Brain microvascular endothelial cell (primary cell): ENCODE measurements around the gene UNC5B.

Experiments used
- DNase-seq: peaks from one replicate; pipeline ENCODE4 v3.0.0-alpha.2; 2020
- H3K27ac ChIP-seq: fragments of 250-450 bp; sonication (Bioruptor Pico); 2 replicates; pipeline ENCODE4 v1.5.1; 2020; ENCODE audit warnings: mild to moderate bottlenecking, moderate library complexity
- H3K27me3 ChIP-seq: fragments of 250-450 bp; sonication (Bioruptor Pico); replicated peaks from 2 replicates; pipeline ENCODE4 v1.5.1; 2020; ENCODE audit warnings: mild to moderate bottlenecking
- H3K36me3 ChIP-seq: fragments of 250-450 bp; sonication (Bioruptor Pico); replicated peaks from 2 replicates; pipeline ENCODE4 v1.5.1; 2020; ENCODE audit warnings: mild to moderate bottlenecking
- H3K4me3 ChIP-seq: 2 replicates; pipeline ENCODE4 v1.5.1; 2011; ENCODE audit warnings: low read depth, mild to moderate bottlenecking, control low read depth, low read length, moderate library complexity
- CTCF ChIP-seq: IDR thresholded peaks from 2 replicates; pipeline ENCODE4 v1.5.1; 2011; ENCODE audit warnings: low read depth, mild to moderate bottlenecking, moderate library complexity, low read length, control low read depth, inconsistent platforms; ENCODE audit errors: missing control alignments
- in situ Hi-C: cut with HindIII; loops from 2 replicates; pipeline ENCODE4 v1.10.0; 2017; ENCODE audit warnings: low sequenced_read_pairs, low pct_ligation_motif_present

Gene UNC5B

GRCh38 chr10:71336632-71337031 lies 124.3 kb downstream of the UNC5B start:
- no peak for TF ChIP-seq CTCF
- Histone ChIP-seq H3K4me3 (no peak overlapping the region), H3K27ac (no peak overlapping the region), H3K27me3 (no peaks in the 10 kb centered on the region), H3K36me3 (no peaks in the 10 kb centered on the region)
- no peak for DNase-seq
- in situ Hi-C loops: no loop called here

GRCh38 chr10:71337219-71337701 lies 124.9 kb downstream of the UNC5B start:
- in situ Hi-C loops: no loop called here
- Histone ChIP-seq H3K4me3 (no peak overlapping the region), H3K27me3 (no peaks in the 10 kb centered on the region), H3K36me3 (no peaks in the 10 kb centered on the region), H3K27ac (no peak overlapping the region)
- no peak for TF ChIP-seq CTCF
- DNase-seq: no peak

- no peak for TF ChIP-seq CTCF
- no peak overlapping the region for H3K4me3 ChIP-seq
- in situ Hi-C loops: no loop called here
- no peaks in the 10 kb centered on the region for H3K27me3 ChIP-seq
- no peak for DNase-seq
- H3K27ac ChIP-seq: no peak overlapping the region
- no peaks in the 10 kb centered on the region for H3K36me3 ChIP-seq
These were observed 126.5 kb downstream of the UNC5B start for GRCh38 chr10:71338728-71339495.

- DNase-seq: no peak
- in situ Hi-C loops: no loop called here
- no peak for TF ChIP-seq CTCF
- Histone ChIP-seq H3K4me3 (no peak overlapping the region), H3K27ac (no peak overlapping the region), H3K36me3 (no peaks in the 10 kb centered on the region), H3K27me3 (no peaks in the 10 kb centered on the region)
These were observed 127.6 kb downstream of the UNC5B start for GRCh38 chr10:71339796-71340589.

GRCh38 chr10:71342573-71343391 lies 130.4 kb downstream of the UNC5B start:
- Histone ChIP-seq H3K36me3 (no peaks in the 10 kb centered on the region), H3K4me3 (no peak overlapping the region), H3K27ac (no peak overlapping the region), H3K27me3 (no peaks in the 10 kb centered on the region)
- in situ Hi-C loops: no loop called here
- no peak for TF ChIP-seq CTCF
- DNase-seq: no peak
